ENCODE results near the gene COL27A1.

Gene COL27A1

GRCh38 chr9:114250235-114250568 lies 94.9 kb downstream of the COL27A1 start:
- no peak for DNase-seq

- no peak for DNase-seq
Measured at GRCh38 chr9:114250648-114251047, 95.3 kb downstream of the COL27A1 start.

GRCh38 chr9:114252394-114252793 lies 97.1 kb downstream of the COL27A1 start:
- no peak for DNase-seq

- no peak for DNase-seq
Measured at GRCh38 chr9:114256827-114257328, 101.5 kb downstream of the COL27A1 start.

GRCh38 chr9:114258218-114258617 lies 102.9 kb downstream of the COL27A1 start:
- no peak for DNase-seq

GRCh38 chr9:114258866-114259797 lies 103.8 kb downstream of the COL27A1 start:
- no peak for DNase-seq

- DNase-seq = no peak
Measured at GRCh38 chr9:114259798-114260523, 104.6 kb downstream of the COL27A1 start.

GRCh38 chr9:114261026-114261425 lies 105.7 kb downstream of the COL27A1 start:
- DNase-seq = no peak

- DNase-seq = no peak
Measured at GRCh38 chr9:114261987-114262386, 106.7 kb downstream of the COL27A1 start.

GRCh38 chr9:114263853-114264510 lies 108.6 kb downstream of the COL27A1 start:
- no peak for DNase-seq

GRCh38 chr9:114264806-114265550 lies 109.6 kb downstream of the COL27A1 start:
- DNase-seq = no peak

- DNase-seq = no peak
Measured at GRCh38 chr9:114266969-114267368, 111.6 kb downstream of the COL27A1 start.

- no peak for DNase-seq
Measured at GRCh38 chr9:114269023-114269422, 113.7 kb downstream of the COL27A1 start.

- DNase-seq = no peak
Measured at GRCh38 chr9:114270120-114270975, 115.0 kb downstream of the COL27A1 start.

GRCh38 chr9:114271556-114272510 lies 116.5 kb downstream of the COL27A1 start:
- DNase-seq = no peak

- DNase-seq = no peak
Measured at GRCh38 chr9:114272739-114273431, 117.5 kb downstream of the COL27A1 start.

- DNase-seq = no peak
Measured at GRCh38 chr9:114273461-114273881, 118.1 kb downstream of the COL27A1 start.

- DNase-seq = no peak
Measured at GRCh38 chr9:114274217-114274616, 118.9 kb downstream of the COL27A1 start.

- DNase-seq = no peak
Measured at GRCh38 chr9:114275246-114276004, 120.1 kb downstream of the COL27A1 start.
